Endothelial cell of umbilical vein (primary cell): ENCODE data around the gene YJU2. TPM values are rescaled to one million over a fixed set of nuclear protein-coding genes. Genes with fewer than 3 reads are reported as not detected.

Experiments
- BruUV-seq: library from RNA; stranded (reverse); fragments of 400-500 nt; replicated peaks from 2 replicates; lab custom pipeline; 2021; lab: Mats Ljungman, UMichigan
- CTCF ChIA-PET: fragments of 300-600, 350-600 bp; sonication (Branson Sonifier 250); formaldehyde crosslinking; loops from one replicate; lab custom pipeline; 2021; ENCODE audit warnings: antibody characterized with exemption, inconsistent platforms; lab: Charles Lee
- POLR2A ChIA-PET: fragments of 300-600, 350-600 bp; sonication (Branson Sonifier 250); formaldehyde crosslinking; loops from one replicate; lab custom pipeline; 2021; ENCODE audit warnings: antibody characterized with exemption, inconsistent platforms; lab: Charles Lee
- DNase-seq: peaks from one replicate; pipeline ENCODE4 v3.0.0-alpha.2; 2011; ENCODE audit warnings: low read depth, low spot score
- FAIRE-seq: peaks from 2 replicates; lab custom pipeline; 2011; peaks lifted over from hg19 to GRCh38; lab: Jason Lieb, UNC
- H2AFZ ChIP-seq: 2 replicates; pipeline ENCODE4 v1.6.0; 2012; ENCODE audit warnings: low read depth, low read length, control low read depth, inconsistent platforms
- H3K27ac ChIP-seq: 2 replicates; pipeline ENCODE4 v1.5.1; 2011; ENCODE audit warnings: low read depth, mild to moderate bottlenecking, control low read depth, low read length, moderate library complexity; ENCODE audit not compliant: insufficient read depth
- H3K27me3 ChIP-seq, 2 experiments: 2 replicates each; pipeline versions ENCODE4 v1.6.0 to v1.6.1; 2011; ENCODE audit warnings: low read length in 2 of 2, mixed read lengths in 1 of 2; ENCODE audit not compliant: control insufficient read depth in 2 of 2, insufficient read depth in 2 of 2
- H3K36me3 ChIP-seq, 2 experiments: 2 replicates in 1 of 2; 3 replicates in 1 of 2; pipeline ENCODE4 v1.5.1; 2011; ENCODE audit warnings: low read length in 2 of 2, mild to moderate bottlenecking in 1 of 2, moderate library complexity in 1 of 2; ENCODE audit not compliant: control insufficient read depth in 2 of 2, insufficient read depth in 2 of 2; ENCODE audit errors: extremely low read depth in 1 of 2
- H3K4me1 ChIP-seq: 3 replicates; pipeline ENCODE4 v1.5.1; 2011; ENCODE audit warnings: mild to moderate bottlenecking, low read length; ENCODE audit not compliant: control insufficient read depth, insufficient read depth; ENCODE audit errors: extremely low read depth
- H3K4me2 ChIP-seq: 2 replicates; pipeline ENCODE4 v1.6.1; 2011; ENCODE audit warnings: low read length, control low read depth, mixed read lengths; ENCODE audit not compliant: insufficient read depth
- H3K4me3 ChIP-seq, 3 experiments: fragments of 200-600 bp in 1 of 3; sonication (generic), shearing (Covaris generic) in 1 of 3; replicated peaks in 1 of 3; 2 replicates each; pipeline ENCODE4 v1.5.1; 2011 to 2016; ENCODE audit warnings: control low read depth in 3 of 3, low read length in 3 of 3, mild to moderate bottlenecking in 2 of 3, inconsistent platforms in 1 of 3, low read depth in 1 of 3, moderate library complexity in 1 of 3; ENCODE audit not compliant: insufficient read depth in 1 of 3
- H3K79me2 ChIP-seq: 2 replicates; pipeline ENCODE4 v1.6.0; 2012; ENCODE audit warnings: low read length, inconsistent platforms; ENCODE audit not compliant: control insufficient read depth, insufficient read depth
- H3K9ac ChIP-seq: replicated peaks from 2 replicates; pipeline ENCODE3; 2011; ENCODE audit warnings: low read length, control low read depth; ENCODE audit not compliant: insufficient read depth; ENCODE audit errors: extremely low read depth
- H3K9me1 ChIP-seq: replicated peaks from 3 replicates; pipeline ENCODE4 v1.6.0; 2011; ENCODE audit warnings: mild to moderate bottlenecking, low read length; ENCODE audit not compliant: control insufficient read depth, insufficient read depth; ENCODE audit errors: extremely low read depth
- H3K9me3 ChIP-seq: replicated peaks from 2 replicates; pipeline ENCODE4 v1.5.1; 2012; ENCODE audit warnings: low read length, inconsistent platforms; ENCODE audit not compliant: control insufficient read depth, insufficient read depth
- H4K20me1 ChIP-seq: replicated peaks from 2 replicates; pipeline ENCODE3; 2011; ENCODE audit warnings: mild to moderate bottlenecking, low read length; ENCODE audit not compliant: control insufficient read depth, insufficient read depth; ENCODE audit errors: extremely low read depth
- EZH2 ChIP-seq: IDR thresholded peaks from 2 replicates; pipeline ENCODE4 v1.6.1; 2012; ENCODE audit warnings: borderline replicate concordance, low read depth, mild to moderate bottlenecking, moderate library complexity, low read length, inconsistent platforms; ENCODE audit not compliant: severe bottlenecking
- FOS ChIP-seq: IDR thresholded peaks from 2 replicates; pipeline ENCODE4 v1.6.1; 2011; ENCODE audit warnings: mild to moderate bottlenecking, low read length, moderate library complexity, borderline replicate concordance; ENCODE audit not compliant: insufficient read depth
- GATA2 ChIP-seq: IDR thresholded peaks from 2 replicates; pipeline ENCODE4 v1.7.0; 2011; ENCODE audit warnings: low read depth, mild to moderate bottlenecking, moderate library complexity, mixed read lengths, low read length; ENCODE audit not compliant: insufficient read length, insufficient read depth
- JUN ChIP-seq: IDR thresholded peaks from 2 replicates; pipeline ENCODE4 v1.6.1; 2011; ENCODE audit warnings: borderline replicate concordance, low read depth; ENCODE audit not compliant: insufficient read length, insufficient read depth
- MYC ChIP-seq: IDR thresholded peaks from one replicate; pipeline ENCODE4 v1.6.1; 2011; ENCODE audit warnings: mild to moderate bottlenecking, low read depth, low read length
- POLR2A ChIP-seq: IDR thresholded peaks from 2 replicates; pipeline ENCODE4 v1.6.1; 2012; ENCODE audit warnings: low read depth, mild to moderate bottlenecking, control low read depth, low read length
- POLR2AphosphoS5 ChIP-seq: IDR thresholded peaks from 2 replicates; pipeline ENCODE4 v1.6.1; 2012; ENCODE audit warnings: low read depth, mild to moderate bottlenecking, control low read depth, low read length, moderate library complexity; ENCODE audit not compliant: insufficient read depth
- dilution Hi-C: fragments of 300-500 bp; cut with MboI; formaldehyde crosslinking; loops from one replicate; pipeline ENCODE4 v1.15.0; 2019; ENCODE audit warnings: low sequenced_read_pairs; ENCODE audit not compliant: extremely low pct_ligation_motif_present
- intact Hi-C: fragments of 100-400 bp; cut with micrococcal nuclease; formaldehyde crosslinking; loops from one replicate; pipeline ENCODE4 v1.10.0; 2022
- polyA plus RNA-seq, 4 experiments: library from polyadenylated mRNA; depleted of rRNA in 3 of 4; stranded (reverse) in 3 of 4; unstranded in 1 of 4; fragments of >200 nt; gene quantifications; 2 replicates each; pipeline versions ENCODE4 v1.2.1 to v1.2.3, GENCODE V29; 2011 to 2012; ENCODE audit warnings: missing spikeins in 1 of 4
- total RNA-seq: library from RNA; stranded (reverse); gene quantifications from 2 replicates; pipeline ENCODE4 v1.2.3, GENCODE V29; 2021
- TF ChIP-seq, protein P1 (sequence below): IDR thresholded peaks from 2 replicates; pipeline ENCODE4 v1.6.1; 2011; ENCODE audit not compliant: insufficient read depth, insufficient read length
- TF ChIP-seq, protein P2 (sequence below), 2 donors: IDR thresholded peaks; 1 replicate in 1 of 2; 2 replicates in 1 of 2; pipeline ENCODE4 v1.5.1; 2011; ENCODE audit warnings: low read length in 2 of 2, mild to moderate bottlenecking in 2 of 2, moderate library complexity in 2 of 2, control low read depth in 1 of 2, inconsistent platforms in 1 of 2, low read depth in 1 of 2; ENCODE audit not compliant: insufficient read depth in 1 of 2; ENCODE audit errors: extremely low read depth in 1 of 2

The YJU2 gene
- total and polyA plus RNA-seq, 2 donors (not counting 3 experiments of a cell fraction or from before 2014, with no cell fraction given), result 20.7 to 21.5 TPM

DNA sequence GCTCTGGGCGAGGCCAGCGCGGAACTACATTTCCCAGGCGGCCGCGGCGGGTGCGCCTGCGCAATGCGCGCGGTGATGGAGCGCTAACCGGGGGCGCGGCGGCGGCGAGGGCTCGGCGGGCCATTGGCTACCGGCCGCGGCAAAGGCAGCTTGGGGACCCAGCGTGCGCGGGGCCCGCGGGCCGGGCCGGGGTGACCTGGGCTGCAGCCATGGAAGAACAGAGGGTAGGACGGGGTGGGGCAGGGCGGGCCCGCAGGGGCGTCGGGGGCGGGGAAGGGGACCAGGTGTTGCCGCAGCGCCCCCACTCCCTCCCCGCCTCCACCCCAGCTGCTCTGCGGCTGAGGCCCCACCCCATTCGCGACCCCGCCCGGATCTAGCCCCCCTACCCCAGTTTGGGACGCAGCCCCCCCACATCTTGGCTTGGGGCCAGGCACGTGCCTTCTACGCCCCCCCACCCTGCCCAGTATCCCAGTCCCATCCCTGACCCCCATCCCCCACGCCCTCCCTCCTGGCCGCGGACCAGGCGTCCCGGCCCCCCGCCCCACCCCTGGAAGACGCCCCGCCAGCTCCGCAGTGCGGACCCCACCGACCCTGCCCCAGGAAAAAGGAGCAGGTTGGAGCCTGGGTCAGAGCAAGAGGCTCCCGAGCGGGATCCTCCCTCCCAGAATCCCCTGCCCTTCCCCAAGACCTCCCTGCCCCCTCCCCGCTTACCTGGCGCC lies 57.8 kb downstream of the YJU2 start, which contains the start of gene FSD1:
Gene FSD1, plus strand, starts transcription at position 61 of the 719 bp plus-strand sequence. Its CDS starts 149 bp downstream, at position 210.
- H3K27ac ChIP-seq, result no peak within 1 kb of the TSS
- no peaks in the 10 kb centered on the region for H3K9me1 ChIP-seq
- FAIRE-seq (peak; percentile 63), DNase-seq (peak; percentile 47)
- CTCF ChIA-PET, result interaction anchor here (0.6 to 1.0 kb wide), 2 partner anchors 26 to 48 kb away, joined by 3 to 4 read pairs; no protein-coding TSS in a partner anchor
- H3K9ac ChIP-seq, result no peak within 1 kb of the TSS
- intact Hi-C loops, result no loop called here
- H2AFZ ChIP-seq, result peak within 1 kb of the TSS; percentile 49
- dilution Hi-C loops, result no loop called here
- H3K4me1 ChIP-seq, result no peaks in the 10 kb centered on the region
- H3K9me3 ChIP-seq, result no peaks in the 10 kb centered on the region
- peak within 1 kb of the TSS in 2 of 3 experiments; percentile 40 to 66 for H3K4me3 ChIP-seq
- no peaks in the 10 kb centered on the region for H4K20me1 ChIP-seq
- H3K79me2 ChIP-seq, result no peaks in the 10 kb centered on the region
- H3K36me3 ChIP-seq, result peaks cover 0 to 3% of the 10 kb centered on the region in 2 experiments
- no peaks in the 10 kb centered on the region for H3K27me3 ChIP-seq
- POLR2A ChIA-PET, result no interaction called here
- BruUV-seq, result no TSS peak
- peak within 1 kb of the TSS; percentile 17 for H3K4me2 ChIP-seq
- TF ChIP-seq, protein P1, sequence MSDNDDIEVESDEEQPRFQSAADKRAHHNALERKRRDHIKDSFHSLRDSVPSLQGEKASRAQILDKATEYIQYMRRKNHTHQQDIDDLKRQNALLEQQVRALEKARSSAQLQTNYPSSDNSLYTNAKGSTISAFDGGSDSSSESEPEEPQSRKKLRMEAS, result no peak
- TF ChIP-seq POLR2AphosphoS5, result no peak
- TF ChIP-seq GATA2, result no peak
- TF ChIP-seq FOS, result no peak
- no peak for TF ChIP-seq EZH2
- TF ChIP-seq, protein P2, sequence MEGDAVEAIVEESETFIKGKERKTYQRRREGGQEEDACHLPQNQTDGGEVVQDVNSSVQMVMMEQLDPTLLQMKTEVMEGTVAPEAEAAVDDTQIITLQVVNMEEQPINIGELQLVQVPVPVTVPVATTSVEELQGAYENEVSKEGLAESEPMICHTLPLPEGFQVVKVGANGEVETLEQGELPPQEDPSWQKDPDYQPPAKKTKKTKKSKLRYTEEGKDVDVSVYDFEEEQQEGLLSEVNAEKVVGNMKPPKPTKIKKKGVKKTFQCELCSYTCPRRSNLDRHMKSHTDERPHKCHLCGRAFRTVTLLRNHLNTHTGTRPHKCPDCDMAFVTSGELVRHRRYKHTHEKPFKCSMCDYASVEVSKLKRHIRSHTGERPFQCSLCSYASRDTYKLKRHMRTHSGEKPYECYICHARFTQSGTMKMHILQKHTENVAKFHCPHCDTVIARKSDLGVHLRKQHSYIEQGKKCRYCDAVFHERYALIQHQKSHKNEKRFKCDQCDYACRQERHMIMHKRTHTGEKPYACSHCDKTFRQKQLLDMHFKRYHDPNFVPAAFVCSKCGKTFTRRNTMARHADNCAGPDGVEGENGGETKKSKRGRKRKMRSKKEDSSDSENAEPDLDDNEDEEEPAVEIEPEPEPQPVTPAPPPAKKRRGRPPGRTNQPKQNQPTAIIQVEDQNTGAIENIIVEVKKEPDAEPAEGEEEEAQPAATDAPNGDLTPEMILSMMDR (IDR thresholded peaks at IDR 0.05; ENCODE audit: extremely low read depth in 1 of 2, insufficient read depth in 1 of 2, low read depth in 1 of 2, low read length in 2 of 2), result no peak
- TF ChIP-seq JUN, result no peak
- no peak for TF ChIP-seq MYC
- no peak for TF ChIP-seq POLR2A
